GM23248 (cell line): ENCODE results near the gene CDC42SE2.

Experiments used
- EZH2 ChIP-seq: fragments of 200-600 bp; sonication (generic); IDR thresholded peaks from 2 replicates; pipeline ENCODE4 v1.6.1; 2018; ENCODE audit warnings: antibody characterized with exemption, mild to moderate bottlenecking; ENCODE audit not compliant: insufficient read depth, poor library complexity, severe bottlenecking
- EZH2phosphoT487 ChIP-seq: fragments of 200-600 bp; sonication (generic); IDR thresholded peaks from 2 replicates; pipeline ENCODE4 v1.6.1; 2018; ENCODE audit warnings: antibody characterized with exemption, moderate library complexity, mild to moderate bottlenecking, low read depth; ENCODE audit not compliant: insufficient read depth

DNA sequence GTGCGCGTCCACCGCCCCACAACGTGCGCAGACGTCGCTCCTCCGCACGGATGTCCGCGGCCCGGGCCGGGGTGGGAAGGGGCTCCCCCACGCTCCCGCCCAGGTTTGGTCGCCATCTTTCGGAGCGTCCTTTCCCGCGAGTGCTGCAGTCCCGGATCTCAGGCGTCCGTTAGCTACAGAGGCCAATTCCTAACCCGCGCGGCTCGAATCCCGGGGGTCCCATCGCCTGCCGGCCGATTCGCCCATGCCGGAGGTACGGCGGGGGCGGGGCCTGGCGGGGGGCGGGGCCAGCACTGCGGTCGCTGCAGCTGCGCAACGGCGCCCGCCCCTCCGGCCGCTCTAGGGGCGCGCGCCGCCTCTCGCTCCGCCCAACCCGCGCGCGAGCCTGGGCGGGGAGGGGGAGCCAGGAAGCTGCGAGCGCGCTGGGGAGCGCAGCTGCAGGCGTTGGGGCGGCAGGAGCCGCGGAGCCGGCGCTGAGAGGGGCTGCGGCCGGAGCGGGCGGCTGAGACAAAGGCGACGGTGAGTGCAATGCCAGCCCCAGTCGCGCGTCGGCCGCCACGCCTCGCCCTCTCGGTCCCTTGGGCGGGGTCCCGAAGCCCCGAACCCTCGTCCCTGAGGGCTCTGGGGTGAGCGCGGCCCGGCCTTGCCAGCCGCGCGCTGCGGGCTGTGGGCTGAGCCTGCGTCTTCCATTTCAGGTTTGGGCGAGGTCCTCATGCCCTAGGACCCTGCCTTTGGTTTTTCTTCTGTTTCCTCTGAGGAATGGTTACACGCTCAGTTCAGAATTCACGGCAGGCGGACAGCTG, at the start of gene CDC42SE2:
- TF ChIP-seq EZH2phosphoT487 (no peak), EZH2 (no peak)
